ENCODE results near the gene LRRC2. TPM values are rescaled to one million over a fixed set of nuclear protein-coding genes. Genes with fewer than 3 reads are reported as not detected.

LRRC2 gene
- total and polyA plus RNA-seq, 2 experiments from 2014 or later: 0.60 to 4.4 TPM

DNA sequence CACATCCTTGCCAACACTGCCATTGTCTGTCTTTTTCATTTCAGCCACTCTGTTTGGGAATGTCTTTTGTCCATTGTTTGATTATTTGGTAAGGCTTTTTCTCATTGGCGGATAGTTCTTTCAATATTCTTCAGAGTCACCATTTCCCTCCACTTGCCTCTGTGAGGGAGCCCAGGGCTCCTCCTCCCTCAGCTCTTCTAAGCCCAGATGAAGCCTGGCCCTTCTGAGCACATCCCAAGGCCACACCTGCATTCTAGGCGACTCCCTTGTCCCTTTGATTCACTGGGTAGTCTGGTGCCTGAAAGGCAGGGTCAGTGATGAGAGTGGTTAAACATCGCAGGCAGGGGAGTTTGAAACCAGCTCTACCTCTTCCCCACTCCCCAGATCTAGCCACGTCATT, 89.0 kb downstream of the LRRC2 start:
- WGBS (ENCODE audit: low lambda C conversion rate, missing lambda C conversion rate): 81% methylated on average over 4 of the region's 4 CpGs
- DNase-seq (ENCODE audit: low spot score): peak; percentile 3

DNA sequence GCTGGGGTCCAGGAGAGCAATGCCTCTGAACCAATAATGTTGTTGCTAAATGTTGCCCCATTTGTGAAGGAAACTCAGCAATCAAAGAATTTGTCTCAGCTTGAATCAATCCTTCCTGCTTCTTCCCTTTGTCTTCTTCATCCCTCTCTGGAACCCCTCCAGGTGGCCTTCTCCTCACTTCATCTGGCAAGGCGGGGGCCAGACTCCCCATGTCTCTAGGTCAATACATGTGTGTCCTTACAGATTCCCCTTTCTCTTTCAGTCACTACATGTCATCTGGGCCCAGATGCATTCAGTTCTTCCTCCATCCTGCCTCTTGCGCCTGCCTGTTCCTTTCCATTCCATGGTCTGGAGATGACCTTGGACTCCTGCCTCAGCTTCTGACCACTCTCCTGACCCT, 93.4 kb downstream of the LRRC2 start:
- Histone ChIP-seq H3K9me3 (ENCODE audit: low read depth) (no peaks in the 10 kb centered on the region), H3K4me2 (no peak overlapping the region), H3K4me1 (ENCODE audit: insufficient read depth) (no peaks in the 10 kb centered on the region), H2AFZ (no peak overlapping the region), H3K9me2 (replicated peaks; ENCODE audit: insufficient read depth) (no peaks in the 10 kb centered on the region), H4K20me1 (ENCODE audit: insufficient read depth, poor library complexity, severe bottlenecking) (no peaks in the 10 kb centered on the region), H3K4me3 (no peak overlapping the region), H3K27ac (no peak overlapping the region), H3K36me3 (replicated peaks; ENCODE audit: insufficient read depth, low read depth) (no peaks in the 10 kb centered on the region), H3K27me3 (no peaks in the 10 kb centered on the region), H3K79me2 (no peaks in the 10 kb centered on the region)
- WGBS (ENCODE audit: low lambda C conversion rate, missing lambda C conversion rate): 86% methylated on average over 2 of the region's 2 CpGs
- TF ChIP-seq EZH2phosphoT487 (IDR thresholded peaks at IDR 0.05; ENCODE audit: low read depth, severe bottlenecking, unreplicated experiment): no peak
- no peak for TF ChIP-seq EZH2 (IDR thresholded peaks at IDR 0.05; ENCODE audit: borderline replicate concordance)
- DNase-seq (ENCODE audit: low spot score): no peak

More for the DNA sequence above, 89.0 kb downstream of the LRRC2 start:
- no peaks in the 10 kb centered on the region for H3K36me3 ChIP-seq (replicated peaks; ENCODE audit: insufficient read depth, low read depth)
- no peaks in the 10 kb centered on the region for H3K79me2 ChIP-seq
- no peak overlapping the region for H2AFZ ChIP-seq
- H3K9me2 ChIP-seq (replicated peaks; ENCODE audit: insufficient read depth): no peaks in the 10 kb centered on the region
- H3K9me3 ChIP-seq (ENCODE audit: low read depth): no peaks in the 10 kb centered on the region
- TF ChIP-seq, protein P1, sequence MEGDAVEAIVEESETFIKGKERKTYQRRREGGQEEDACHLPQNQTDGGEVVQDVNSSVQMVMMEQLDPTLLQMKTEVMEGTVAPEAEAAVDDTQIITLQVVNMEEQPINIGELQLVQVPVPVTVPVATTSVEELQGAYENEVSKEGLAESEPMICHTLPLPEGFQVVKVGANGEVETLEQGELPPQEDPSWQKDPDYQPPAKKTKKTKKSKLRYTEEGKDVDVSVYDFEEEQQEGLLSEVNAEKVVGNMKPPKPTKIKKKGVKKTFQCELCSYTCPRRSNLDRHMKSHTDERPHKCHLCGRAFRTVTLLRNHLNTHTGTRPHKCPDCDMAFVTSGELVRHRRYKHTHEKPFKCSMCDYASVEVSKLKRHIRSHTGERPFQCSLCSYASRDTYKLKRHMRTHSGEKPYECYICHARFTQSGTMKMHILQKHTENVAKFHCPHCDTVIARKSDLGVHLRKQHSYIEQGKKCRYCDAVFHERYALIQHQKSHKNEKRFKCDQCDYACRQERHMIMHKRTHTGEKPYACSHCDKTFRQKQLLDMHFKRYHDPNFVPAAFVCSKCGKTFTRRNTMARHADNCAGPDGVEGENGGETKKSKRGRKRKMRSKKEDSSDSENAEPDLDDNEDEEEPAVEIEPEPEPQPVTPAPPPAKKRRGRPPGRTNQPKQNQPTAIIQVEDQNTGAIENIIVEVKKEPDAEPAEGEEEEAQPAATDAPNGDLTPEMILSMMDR (IDR thresholded peaks at IDR 0.05; ENCODE audit: poor library complexity): no peak
- TF ChIP-seq EZH2 (IDR thresholded peaks at IDR 0.05; ENCODE audit: borderline replicate concordance): no peak
- no peak for TF ChIP-seq EZH2phosphoT487 (IDR thresholded peaks at IDR 0.05; ENCODE audit: low read depth, severe bottlenecking, unreplicated experiment)
- H3K4me2 ChIP-seq: no peak overlapping the region
- H4K20me1 ChIP-seq (ENCODE audit: insufficient read depth, poor library complexity, severe bottlenecking): no peaks in the 10 kb centered on the region
- H3K4me1 ChIP-seq (ENCODE audit: insufficient read depth): no peaks in the 10 kb centered on the region
- H3K4me3 ChIP-seq: no peak overlapping the region
- no peak overlapping the region for H3K27ac ChIP-seq
- H3K27me3 ChIP-seq: no peaks in the 10 kb centered on the region

DNA sequence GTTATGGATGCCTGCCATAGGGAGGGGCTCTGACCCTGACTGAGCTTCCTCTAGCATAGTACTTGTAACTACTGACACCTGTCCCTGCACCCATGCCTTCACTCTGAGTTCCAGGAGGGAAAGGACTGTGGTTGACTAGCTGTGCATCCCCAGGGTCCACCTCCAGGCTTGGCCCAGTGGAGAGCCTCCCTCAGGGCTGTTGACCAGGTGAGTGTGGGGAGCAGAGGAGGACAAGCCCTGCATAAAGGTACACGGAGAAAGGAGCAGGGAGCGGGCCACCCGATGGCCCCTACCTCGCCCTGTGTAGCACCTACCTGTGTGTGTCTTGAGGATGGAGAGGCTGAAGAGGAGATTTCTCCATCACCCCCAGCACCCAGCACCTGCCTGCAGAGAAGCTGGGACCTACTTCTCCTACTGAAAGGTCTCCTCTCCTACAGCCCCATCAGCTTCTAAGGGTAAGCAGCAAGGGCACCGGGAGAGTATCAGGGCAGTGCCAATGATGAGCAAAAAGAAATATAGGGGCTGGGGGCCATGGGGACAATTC, 94.7 kb downstream of the LRRC2 start:
- Histone ChIP-seq H3K4me1 (ENCODE audit: insufficient read depth) (no peaks in the 10 kb centered on the region), H3K27me3 (no peaks in the 10 kb centered on the region), H3K9me2 (replicated peaks; ENCODE audit: insufficient read depth) (no peaks in the 10 kb centered on the region), H2AFZ (no peak overlapping the region), H4K20me1 (ENCODE audit: insufficient read depth, poor library complexity, severe bottlenecking) (no peaks in the 10 kb centered on the region), H3K79me2 (no peaks in the 10 kb centered on the region), H3K36me3 (replicated peaks; ENCODE audit: insufficient read depth, low read depth) (no peaks in the 10 kb centered on the region), H3K4me3 (no peak overlapping the region), H3K4me2 (no peak overlapping the region), H3K9me3 (ENCODE audit: low read depth) (no peaks in the 10 kb centered on the region), H3K27ac (no peak overlapping the region)
- WGBS (ENCODE audit: low lambda C conversion rate, missing lambda C conversion rate): 82% methylated on average over 5 of the region's 5 CpGs
- DNase-seq (ENCODE audit: low spot score): no peak
- TF ChIP-seq EZH2 (IDR thresholded peaks at IDR 0.05; ENCODE audit: borderline replicate concordance): no peak
- no peak for TF ChIP-seq EZH2phosphoT487 (IDR thresholded peaks at IDR 0.05; ENCODE audit: low read depth, severe bottlenecking, unreplicated experiment)
- TF ChIP-seq, protein P1 (IDR thresholded peaks at IDR 0.05; ENCODE audit: poor library complexity): no peak

DNA sequence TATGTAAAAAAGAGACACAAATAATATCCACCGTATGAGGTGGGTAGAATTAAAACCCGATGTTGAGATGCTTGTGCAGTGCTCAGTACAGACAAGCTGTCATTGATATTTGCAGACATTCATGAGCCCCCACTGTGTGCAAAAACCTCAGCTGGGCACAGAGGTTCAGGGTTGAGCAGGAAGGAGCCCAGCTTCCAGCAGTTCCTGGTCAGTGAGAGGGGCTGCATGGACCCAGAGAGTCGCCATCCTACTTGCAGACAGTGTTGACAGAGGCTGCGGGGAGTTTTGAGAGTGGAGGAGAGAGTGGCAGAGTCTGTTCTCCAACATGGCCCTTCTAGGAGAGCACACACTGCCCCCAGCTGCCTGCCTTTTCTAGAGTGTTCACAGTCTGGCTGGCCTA, 95.3 kb downstream of the LRRC2 start:
- Histone ChIP-seq H2AFZ (no peak overlapping the region), H3K4me3 (no peak overlapping the region), H3K79me2 (no peaks in the 10 kb centered on the region), H3K4me2 (no peak overlapping the region), H3K4me1 (ENCODE audit: insufficient read depth) (no peaks in the 10 kb centered on the region), H3K27ac (no peak overlapping the region), H3K36me3 (replicated peaks; ENCODE audit: insufficient read depth, low read depth) (no peaks in the 10 kb centered on the region), H3K9me2 (replicated peaks; ENCODE audit: insufficient read depth) (no peaks in the 10 kb centered on the region), H3K27me3 (no peaks in the 10 kb centered on the region), H4K20me1 (ENCODE audit: insufficient read depth, poor library complexity, severe bottlenecking) (no peaks in the 10 kb centered on the region), H3K9me3 (ENCODE audit: low read depth) (no peaks in the 10 kb centered on the region)
- TF ChIP-seq EZH2 (IDR thresholded peaks at IDR 0.05; ENCODE audit: borderline replicate concordance): no peak
- TF ChIP-seq EZH2phosphoT487 (IDR thresholded peaks at IDR 0.05; ENCODE audit: low read depth, severe bottlenecking, unreplicated experiment): no peak
- TF ChIP-seq, protein P1 (IDR thresholded peaks at IDR 0.05; ENCODE audit: poor library complexity): no peak
- DNase-seq (ENCODE audit: low spot score): no peak
- WGBS (ENCODE audit: low lambda C conversion rate, missing lambda C conversion rate): 89% methylated on average over 4 of the region's 4 CpGs
